Measurements from ENCODE around the gene TCF7. TPM values are rescaled to one million over a fixed set of nuclear protein-coding genes. Genes with fewer than 3 reads are reported as not detected.

Gene TCF7
- total and polyA plus RNA-seq, 4 donors, result 1.3 to 2.7 (median 2.2) TPM

DNA sequence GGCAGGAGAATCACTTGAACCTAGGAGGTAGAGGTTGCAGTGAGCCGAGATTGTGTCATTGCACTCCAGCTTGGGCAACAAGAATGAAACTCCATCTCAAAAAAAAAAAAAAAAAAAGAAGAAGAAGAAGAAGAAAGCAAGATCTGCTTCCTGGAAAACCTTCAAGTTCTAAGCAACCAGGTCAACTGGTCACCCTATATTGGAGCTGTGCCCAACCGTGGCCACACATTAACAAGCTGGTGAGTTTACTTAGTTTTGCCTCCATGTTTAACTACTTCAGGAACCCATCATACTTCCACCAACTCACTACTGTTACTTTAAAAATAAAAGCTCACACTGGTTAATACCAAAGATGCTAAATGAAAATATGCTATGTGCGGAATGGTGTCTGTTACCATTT lies 74.5 kb downstream of the TCF7 start:
- Histone ChIP-seq H3K4me1 (ENCODE audit: control insufficient read depth in 4 of 4, insufficient read depth in 4 of 4, low read length in 3 of 4) (peaks cover 0 to 2% (median 0%) of the 10 kb centered on the region in 4 donors), H3K27ac (ENCODE audit: low read depth in 1 of 2, low read length in 2 of 2) (no peak overlapping the region), H3K36me3 (ENCODE audit: control insufficient read depth in 4 of 4, insufficient read depth in 3 of 4, low read depth in 1 of 4, low read length in 3 of 4) (no peaks in the 10 kb centered on the region), H3K27me3 (ENCODE audit: control insufficient read depth in 4 of 4, insufficient read depth in 4 of 4, low read length in 3 of 4) (no peaks in the 10 kb centered on the region), H3K9me3 (ENCODE audit: control insufficient read depth in 4 of 4, low read length in 3 of 4) (no peaks in the 10 kb centered on the region), H3K9ac (ENCODE audit: low read depth in 1 of 2, low read length in 2 of 2) (no peak overlapping the region), H3K4me3 (ENCODE audit: low read depth in 1 of 3, low read length in 3 of 3) (no peak overlapping the region)
- no peak for DNase-seq (ENCODE audit: low spot score)
- WGBS, result 67% methylated on average over 3 of the region's 3 CpGs
- TF ChIP-seq TAF1 (conservative IDR thresholded peaks at IDR 0.05) (no peak), NR2F2 (IDR thresholded peaks at IDR 0.05) (no peak), EGR1 (IDR thresholded peaks at IDR 0.05; ENCODE audit: low read depth in 2 of 2) (no peak), JUND (IDR thresholded peaks at IDR 0.05) (no peak), SP1 (IDR thresholded peaks at IDR 0.05) (no peak), RAD21 (IDR thresholded peaks at IDR 0.05) (no peak), MAX (IDR thresholded peaks at IDR 0.05) (no peak), FOXA2 (IDR thresholded peaks at IDR 0.05) (no peak), YY1 (IDR thresholded peaks at IDR 0.05) (no peak), HNF4A (conservative IDR thresholded peaks at IDR 0.05) (no peak), FOXA1 (IDR thresholded peaks at IDR 0.05) (no peak), ATF3 (IDR thresholded peaks at IDR 0.05) (no peak), REST (IDR thresholded peaks at IDR 0.05) (no peak)
- TF ChIP-seq, protein P1, sequence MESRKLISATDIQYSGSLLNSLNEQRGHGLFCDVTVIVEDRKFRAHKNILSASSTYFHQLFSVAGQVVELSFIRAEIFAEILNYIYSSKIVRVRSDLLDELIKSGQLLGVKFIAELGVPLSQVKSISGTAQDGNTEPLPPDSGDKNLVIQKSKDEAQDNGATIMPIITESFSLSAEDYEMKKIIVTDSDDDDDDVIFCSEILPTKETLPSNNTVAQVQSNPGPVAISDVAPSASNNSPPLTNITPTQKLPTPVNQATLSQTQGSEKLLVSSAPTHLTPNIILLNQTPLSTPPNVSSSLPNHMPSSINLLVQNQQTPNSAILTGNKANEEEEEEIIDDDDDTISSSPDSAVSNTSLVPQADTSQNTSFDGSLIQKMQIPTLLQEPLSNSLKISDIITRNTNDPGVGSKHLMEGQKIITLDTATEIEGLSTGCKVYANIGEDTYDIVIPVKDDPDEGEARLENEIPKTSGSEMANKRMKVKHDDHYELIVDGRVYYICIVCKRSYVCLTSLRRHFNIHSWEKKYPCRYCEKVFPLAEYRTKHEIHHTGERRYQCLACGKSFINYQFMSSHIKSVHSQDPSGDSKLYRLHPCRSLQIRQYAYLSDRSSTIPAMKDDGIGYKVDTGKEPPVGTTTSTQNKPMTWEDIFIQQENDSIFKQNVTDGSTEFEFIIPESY (IDR thresholded peaks at IDR 0.05), result no peak
- TF ChIP-seq, protein P2, sequence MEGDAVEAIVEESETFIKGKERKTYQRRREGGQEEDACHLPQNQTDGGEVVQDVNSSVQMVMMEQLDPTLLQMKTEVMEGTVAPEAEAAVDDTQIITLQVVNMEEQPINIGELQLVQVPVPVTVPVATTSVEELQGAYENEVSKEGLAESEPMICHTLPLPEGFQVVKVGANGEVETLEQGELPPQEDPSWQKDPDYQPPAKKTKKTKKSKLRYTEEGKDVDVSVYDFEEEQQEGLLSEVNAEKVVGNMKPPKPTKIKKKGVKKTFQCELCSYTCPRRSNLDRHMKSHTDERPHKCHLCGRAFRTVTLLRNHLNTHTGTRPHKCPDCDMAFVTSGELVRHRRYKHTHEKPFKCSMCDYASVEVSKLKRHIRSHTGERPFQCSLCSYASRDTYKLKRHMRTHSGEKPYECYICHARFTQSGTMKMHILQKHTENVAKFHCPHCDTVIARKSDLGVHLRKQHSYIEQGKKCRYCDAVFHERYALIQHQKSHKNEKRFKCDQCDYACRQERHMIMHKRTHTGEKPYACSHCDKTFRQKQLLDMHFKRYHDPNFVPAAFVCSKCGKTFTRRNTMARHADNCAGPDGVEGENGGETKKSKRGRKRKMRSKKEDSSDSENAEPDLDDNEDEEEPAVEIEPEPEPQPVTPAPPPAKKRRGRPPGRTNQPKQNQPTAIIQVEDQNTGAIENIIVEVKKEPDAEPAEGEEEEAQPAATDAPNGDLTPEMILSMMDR (IDR thresholded peaks at IDR 0.05; ENCODE audit: low read depth, low read length, missing input control), result no peak

GRCh38 chr5:134195666-134196065 lies 81.2 kb downstream of the TCF7 start:
- H3K9ac ChIP-seq (ENCODE audit: low read depth in 1 of 2, low read length in 2 of 2), result no peak overlapping the region
- H3K27ac ChIP-seq (ENCODE audit: low read depth in 1 of 2, low read length in 2 of 2), result no peak overlapping the region
- no peaks in the 10 kb centered on the region for H3K27me3 ChIP-seq (ENCODE audit: control insufficient read depth in 4 of 4, insufficient read depth in 4 of 4, low read length in 3 of 4)
- no peak for DNase-seq (ENCODE audit: low spot score)
- H3K4me3 ChIP-seq (ENCODE audit: low read depth in 1 of 3, low read length in 3 of 3), result no peak overlapping the region
- H3K36me3 ChIP-seq (ENCODE audit: control insufficient read depth in 4 of 4, insufficient read depth in 3 of 4, low read depth in 1 of 4, low read length in 3 of 4), result peaks cover 3 to 40% (median 33%) of the 10 kb centered on the region in 4 donors
- TF ChIP-seq REST (IDR thresholded peaks at IDR 0.05) (no peak), GABPA (IDR thresholded peaks at IDR 0.05 in 1 of 2, conservative IDR thresholded peaks at IDR 0.05 in 1 of 2) (no peak), RXRA (IDR thresholded peaks at IDR 0.05) (no peak), MAX (IDR thresholded peaks at IDR 0.05) (no peak)
- TF ChIP-seq, protein P1 (IDR thresholded peaks at IDR 0.05), result no peak
- H3K9me3 ChIP-seq (ENCODE audit: control insufficient read depth in 4 of 4, low read length in 3 of 4), result no peaks in the 10 kb centered on the region
- no peaks in the 10 kb centered on the region for H3K4me1 ChIP-seq (ENCODE audit: control insufficient read depth in 4 of 4, insufficient read depth in 4 of 4, low read length in 3 of 4)
- 82% methylated on average over 5 of the region's 5 CpGs for whole genome bisulfite sequencing

Measured in liver (tissue), 9 donors.